Effector memory CD8-positive, alpha-beta T cell (primary cell): Measurements from ENCODE around the gene THBS1.

Experiments
- ATAC-seq: fragments of 150-1000 bp; cut with Tn5 transposase; replicated peaks from 2 replicates; pipeline ENCODE4 v1.10.0; 2021; ENCODE audit warnings: mild to moderate bottlenecking, moderate library complexity
- DNase-seq, 3 experiments: peaks; one replicate each; pipeline ENCODE4 v3.0.0; 2021
- H3K27ac Mint-ChIP-seq, 2 donors: one replicate each; pipeline ENCODE4 v1.8.0; 2022; ENCODE audit warnings: mild to moderate bottlenecking in 2 of 2, mixed read lengths in 2 of 2, moderate library complexity in 2 of 2
- H3K27me3 Mint-ChIP-seq, 2 donors: one replicate each; pipeline ENCODE4 v1.8.0; 2022; ENCODE audit warnings: mixed read lengths in 2 of 2
- H3K36me3 Mint-ChIP-seq: one replicate; pipeline ENCODE4 v1.8.0; 2022; ENCODE audit warnings: mild to moderate bottlenecking, moderate library complexity, mixed read lengths; ENCODE audit not compliant: insufficient read depth
- H3K4me1 Mint-ChIP-seq, 2 donors: one replicate each; pipeline ENCODE4 v1.8.0; 2022; ENCODE audit warnings: low read depth in 2 of 2, mixed read lengths in 2 of 2
- H3K4me3 Mint-ChIP-seq, 2 donors: one replicate each; pipeline ENCODE4 v1.8.0; 2022; ENCODE audit warnings: mild to moderate bottlenecking in 2 of 2, mixed read lengths in 2 of 2, moderate library complexity in 2 of 2
- H3K9me3 Mint-ChIP-seq, 2 donors: one replicate each; pipeline ENCODE4 v1.8.0; 2022; ENCODE audit warnings: mixed read lengths in 2 of 2

The THBS1 gene

DNA sequence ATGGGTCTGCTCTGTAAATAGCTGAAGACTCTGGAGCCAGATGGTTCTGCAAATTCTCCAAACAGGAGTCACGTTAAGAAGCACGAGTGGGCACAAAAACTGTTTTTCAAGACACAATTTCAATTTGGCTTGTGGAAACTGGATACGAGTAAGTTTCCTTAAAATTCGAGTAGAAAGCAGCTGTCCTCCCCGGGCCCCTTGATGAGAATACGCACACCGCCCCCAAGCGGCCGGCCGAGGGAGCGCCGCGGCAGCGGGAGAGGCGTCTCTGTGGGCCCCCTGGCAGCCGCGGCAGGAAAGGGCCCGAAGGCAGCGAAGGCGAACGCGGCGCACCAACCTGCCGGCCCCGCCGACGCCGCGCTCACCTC is 778 bp upstream of the THBS1 start:
- DNase-seq (peak; percentile 91 to 94 (median 93)), ATAC-seq (peak; percentile 91)
- Mint-ChIP-seq H3K9me3 (no peaks in the 10 kb centered on the region), H3K4me3 (peak overlapping the region; percentile 81 to 87), H3K36me3 (peaks cover 4% of the 10 kb centered on the region), H3K27me3 (peaks cover 26 to 35% of the 10 kb centered on the region in 2 donors), H3K4me1 (peaks cover 19 to 26% of the 10 kb centered on the region in 2 donors), H3K27ac (peak overlapping the region; percentile 4 to 64)

DNA sequence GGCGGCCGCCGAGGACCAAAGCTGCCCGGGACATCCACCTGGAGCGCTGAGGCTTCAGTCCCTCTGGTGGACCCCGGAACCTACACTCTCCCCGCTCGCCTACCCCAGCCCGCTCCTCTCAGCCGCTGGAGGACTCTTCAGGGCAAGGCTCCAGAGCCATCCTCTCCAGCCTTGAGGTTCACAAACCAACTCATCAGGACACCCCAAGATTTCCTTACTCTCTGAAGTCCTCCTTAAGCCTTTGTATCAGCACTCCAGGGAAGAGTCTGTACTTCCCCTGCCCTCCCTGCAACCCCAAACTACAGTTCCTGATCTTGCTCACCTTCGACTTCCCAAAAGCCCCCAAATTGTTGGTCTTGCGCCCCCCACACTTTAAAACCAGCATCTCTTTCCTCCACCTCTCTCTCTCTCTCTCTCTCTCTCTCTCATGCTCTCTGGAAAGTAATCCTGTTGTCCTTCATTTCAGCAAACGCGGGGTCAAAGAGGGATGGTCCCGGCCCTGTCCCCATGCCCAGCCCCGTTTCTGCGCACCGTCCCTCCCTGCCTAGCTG is 438 bp downstream of the THBS1 start:
- H3K36me3 Mint-ChIP-seq = peaks cover 4% of the 10 kb centered on the region
- H3K4me3 Mint-ChIP-seq = peak overlapping the region; percentile 81 to 87
- H3K4me1 Mint-ChIP-seq = peaks cover 25 to 33% of the 10 kb centered on the region in 2 donors
- no peak for ATAC-seq
- no peak for DNase-seq
- no peaks in the 10 kb centered on the region for H3K9me3 Mint-ChIP-seq
- H3K27ac Mint-ChIP-seq = peak overlapping the region; percentile 4 to 64
- H3K27me3 Mint-ChIP-seq = peaks cover 14 to 25% of the 10 kb centered on the region in 2 donors

DNA sequence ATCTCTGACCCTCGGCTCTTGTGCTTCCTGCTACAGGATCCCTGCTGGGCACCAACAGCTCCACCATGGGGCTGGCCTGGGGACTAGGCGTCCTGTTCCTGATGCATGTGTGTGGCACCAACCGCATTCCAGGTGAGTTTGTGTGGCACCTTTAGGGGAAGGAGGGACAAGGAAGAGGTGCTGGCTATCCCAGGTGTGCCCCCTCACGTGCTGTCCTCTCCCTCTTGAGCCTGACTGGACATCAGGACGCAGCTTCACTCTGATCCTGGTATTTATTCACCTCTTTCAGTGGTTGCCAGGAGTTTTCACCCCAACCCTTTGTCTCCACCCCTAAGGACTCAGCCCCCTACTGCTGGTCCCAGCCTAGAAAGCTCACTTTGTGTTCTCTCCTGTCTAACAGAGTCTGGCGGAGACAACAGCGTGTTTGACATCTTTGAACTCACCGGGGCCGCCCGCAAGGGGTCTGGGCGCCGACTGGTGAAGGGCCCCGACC is 960 bp downstream of the THBS1 start:
- Mint-ChIP-seq H3K4me3 (peak overlapping the region; percentile 81 to 87), H3K36me3 (peaks cover 4% of the 10 kb centered on the region), H3K4me1 (peaks cover 25 to 33% of the 10 kb centered on the region in 2 donors), H3K27ac (peak overlapping the region; percentile 4 to 64), H3K27me3 (peaks cover 9 to 21% of the 10 kb centered on the region in 2 donors), H3K9me3 (no peaks in the 10 kb centered on the region)
- ATAC-seq = no peak
- no peak for DNase-seq

DNA sequence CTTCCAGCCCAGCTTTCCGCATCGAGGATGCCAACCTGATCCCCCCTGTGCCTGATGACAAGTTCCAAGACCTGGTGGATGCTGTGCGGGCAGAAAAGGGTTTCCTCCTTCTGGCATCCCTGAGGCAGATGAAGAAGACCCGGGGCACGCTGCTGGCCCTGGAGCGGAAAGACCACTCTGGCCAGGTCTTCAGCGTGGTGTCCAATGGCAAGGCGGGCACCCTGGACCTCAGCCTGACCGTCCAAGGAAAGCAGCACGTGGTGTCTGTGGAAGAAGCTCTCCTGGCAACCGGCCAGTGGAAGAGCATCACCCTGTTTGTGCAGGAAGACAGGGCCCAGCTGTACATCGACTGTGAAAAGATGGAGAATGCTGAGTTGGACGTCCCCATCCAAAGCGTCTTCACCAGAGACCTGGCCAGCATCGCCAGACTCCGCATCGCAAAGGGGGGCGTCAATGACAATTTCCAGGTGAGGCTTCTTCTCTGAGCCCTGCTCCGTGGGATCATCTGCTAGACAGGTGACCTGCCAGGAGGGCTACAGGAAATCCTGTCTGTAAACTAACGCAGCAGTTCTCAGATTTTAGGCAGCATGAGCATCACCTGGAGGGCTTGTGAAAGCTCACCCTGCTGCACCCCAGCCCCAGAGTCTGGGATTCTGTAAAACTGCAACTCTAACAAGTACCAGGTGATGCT is 1.6 kb downstream of the THBS1 start:
- ATAC-seq = no peak
- Mint-ChIP-seq H3K4me3 (peak overlapping the region; percentile 81 to 87), H3K27ac (peak overlapping the region in 1 of 2 donors; percentile 4), H3K9me3 (no peaks in the 10 kb centered on the region), H3K36me3 (peaks cover 4% of the 10 kb centered on the region), H3K4me1 (peaks cover 25 to 33% of the 10 kb centered on the region in 2 donors), H3K27me3 (peaks cover 7 to 21% of the 10 kb centered on the region in 2 donors)
- no peak for DNase-seq

DNA sequence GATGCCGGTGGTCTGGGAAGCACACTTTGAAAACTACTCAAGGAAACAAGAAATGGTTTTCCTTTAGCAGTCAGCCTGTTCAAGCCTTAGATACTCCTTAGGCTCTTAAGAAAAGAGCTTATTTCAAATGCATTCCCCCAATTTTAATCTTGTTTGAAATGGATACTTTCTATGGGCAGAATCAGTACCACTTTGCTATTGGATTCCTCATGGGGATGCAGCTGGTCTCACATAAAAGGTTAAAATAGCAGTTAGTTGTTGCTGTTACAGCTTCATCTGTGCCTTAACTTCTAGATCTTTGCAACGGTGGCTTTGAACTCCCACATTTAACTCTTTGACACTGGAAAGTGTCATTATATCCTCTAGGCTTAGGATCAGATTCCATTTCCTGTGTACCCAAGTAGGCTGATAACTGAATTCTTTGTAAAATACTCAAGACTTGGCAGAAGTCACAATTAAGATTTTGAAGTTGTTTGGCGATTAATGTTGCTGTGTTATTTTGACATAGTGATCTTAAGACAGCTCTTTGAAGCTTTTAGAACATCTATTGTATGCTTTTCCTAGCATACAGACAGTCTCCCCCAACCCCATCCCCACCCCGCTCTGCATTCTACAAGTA is 2.2 kb downstream of the THBS1 start:
- no peak for ATAC-seq
- peaks cover 7 to 19% of the 10 kb centered on the region in 2 donors for H3K27me3 Mint-ChIP-seq

DNA sequence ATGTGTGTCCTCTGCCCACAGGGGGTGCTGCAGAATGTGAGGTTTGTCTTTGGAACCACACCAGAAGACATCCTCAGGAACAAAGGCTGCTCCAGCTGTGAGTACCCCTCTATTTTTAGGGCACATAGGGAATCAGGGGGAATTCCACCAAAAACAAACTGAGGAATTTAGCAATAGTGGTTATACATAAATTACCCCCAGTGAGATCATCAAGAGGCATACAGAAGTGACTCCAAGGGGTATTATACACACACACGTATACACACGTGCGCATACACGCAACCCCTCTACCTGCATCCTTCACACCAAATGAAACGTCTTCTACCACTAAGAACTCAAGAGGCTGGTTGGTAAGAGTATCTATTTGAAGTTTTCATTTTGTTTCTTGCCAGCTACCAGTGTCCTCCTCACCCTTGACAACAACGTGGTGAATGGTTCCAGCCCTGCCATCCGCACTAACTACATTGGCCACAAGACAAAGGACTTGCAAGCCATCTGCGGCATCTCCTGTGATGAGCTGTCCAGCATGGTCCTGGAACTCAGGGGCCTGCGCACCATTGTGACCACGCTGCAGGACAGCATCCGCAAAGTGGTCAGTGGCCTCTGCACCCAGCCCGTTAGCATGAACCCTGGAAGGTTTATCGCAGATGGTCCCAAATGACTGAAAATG is 2.9 kb downstream of the THBS1 start:
- no peak overlapping the region for H3K4me3 Mint-ChIP-seq
- DNase-seq (peak in 1 of 3 experiments; percentile 36), ATAC-seq (no peak)

More for the DNA sequence above, 2.2 kb downstream of the THBS1 start:
- DNase-seq = no peak
- H3K27ac Mint-ChIP-seq = no peak overlapping the region
- H3K4me3 Mint-ChIP-seq = no peak overlapping the region
- peaks cover 25 to 33% of the 10 kb centered on the region in 2 donors for H3K4me1 Mint-ChIP-seq
- H3K9me3 Mint-ChIP-seq = no peaks in the 10 kb centered on the region
- H3K36me3 Mint-ChIP-seq = peaks cover 4% of the 10 kb centered on the region

DNA sequence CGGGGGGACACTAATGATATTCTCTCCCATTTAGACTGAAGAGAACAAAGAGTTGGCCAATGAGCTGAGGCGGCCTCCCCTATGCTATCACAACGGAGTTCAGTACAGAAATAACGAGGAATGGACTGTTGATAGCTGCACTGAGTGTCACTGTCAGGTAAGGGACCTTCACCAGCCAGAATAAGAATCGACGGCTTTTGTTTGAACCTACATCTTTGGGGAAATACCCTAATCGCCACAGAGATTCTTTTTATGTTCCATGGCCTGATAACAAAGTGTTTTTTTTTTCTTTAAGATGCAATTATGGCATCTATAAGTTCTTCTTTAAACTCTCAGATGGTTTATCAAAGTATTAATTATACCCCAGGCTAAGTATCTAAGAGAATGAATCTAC is 3.4 kb downstream of the THBS1 start:
- no peak for DNase-seq
- Mint-ChIP-seq H3K4me1 (peaks cover 25 to 33% of the 10 kb centered on the region in 2 donors), H3K27ac (no peak overlapping the region)

More for the DNA sequence above, 2.9 kb downstream of the THBS1 start:
- H3K9me3 Mint-ChIP-seq = no peaks in the 10 kb centered on the region
- peaks cover 25 to 33% of the 10 kb centered on the region in 2 donors for H3K4me1 Mint-ChIP-seq
- no peak overlapping the region for H3K27ac Mint-ChIP-seq
- H3K36me3 Mint-ChIP-seq = peaks cover 4% of the 10 kb centered on the region
- H3K27me3 Mint-ChIP-seq = peaks cover 7 to 14% of the 10 kb centered on the region in 2 donors

DNA sequence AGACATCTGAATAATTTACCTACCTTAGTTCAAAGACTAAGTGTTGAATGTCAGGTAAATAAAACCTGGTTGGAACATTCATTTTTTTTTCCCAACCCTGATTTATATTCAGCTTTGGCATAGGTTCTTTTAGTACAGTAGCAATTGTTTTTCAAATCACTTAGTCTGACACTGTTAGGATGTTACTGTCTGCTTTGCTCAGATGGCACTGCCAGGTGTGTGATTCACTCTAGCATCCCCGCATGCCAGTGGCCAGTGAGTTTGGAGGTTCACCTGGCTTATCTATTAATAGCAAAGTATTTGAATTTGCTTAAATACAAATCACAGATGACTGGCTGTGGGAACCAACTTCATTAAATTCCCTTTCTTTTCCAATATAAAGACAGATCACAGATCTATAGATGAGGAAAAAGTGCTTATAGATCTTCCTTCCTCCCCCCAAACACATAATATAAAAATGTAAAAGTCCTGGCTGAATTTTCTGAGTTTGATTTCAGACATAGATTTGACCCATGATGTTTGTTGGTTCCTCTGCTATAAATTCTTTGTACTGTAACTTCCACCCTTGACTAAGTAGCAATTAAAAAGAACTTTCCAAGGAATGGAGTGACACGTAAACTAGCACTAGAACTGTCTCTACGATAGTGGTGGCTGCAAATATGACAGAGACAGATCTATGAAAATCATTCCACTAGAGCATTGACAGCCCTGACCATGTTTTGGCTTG is 3.9 kb downstream of the THBS1 start:
- H3K4me3 Mint-ChIP-seq = no peak overlapping the region
- H3K9me3 Mint-ChIP-seq = no peaks in the 10 kb centered on the region
- ATAC-seq (no peak), DNase-seq (no peak)
- peaks cover 8% of the 10 kb centered on the region for H3K36me3 Mint-ChIP-seq
- peaks cover 7% of the 10 kb centered on the region in 2 donors for H3K27me3 Mint-ChIP-seq
- peaks cover 22 to 29% of the 10 kb centered on the region in 2 donors for H3K4me1 Mint-ChIP-seq
- peak overlapping the region; percentile 22 to 48 for H3K27ac Mint-ChIP-seq

More for the DNA sequence above, 3.4 kb downstream of the THBS1 start:
- Mint-ChIP-seq H3K36me3 (peaks cover 6% of the 10 kb centered on the region), H3K9me3 (no peaks in the 10 kb centered on the region), H3K27me3 (peaks cover 7 to 8% of the 10 kb centered on the region in 2 donors), H3K4me3 (no peak overlapping the region)
- ATAC-seq = no peak

DNA sequence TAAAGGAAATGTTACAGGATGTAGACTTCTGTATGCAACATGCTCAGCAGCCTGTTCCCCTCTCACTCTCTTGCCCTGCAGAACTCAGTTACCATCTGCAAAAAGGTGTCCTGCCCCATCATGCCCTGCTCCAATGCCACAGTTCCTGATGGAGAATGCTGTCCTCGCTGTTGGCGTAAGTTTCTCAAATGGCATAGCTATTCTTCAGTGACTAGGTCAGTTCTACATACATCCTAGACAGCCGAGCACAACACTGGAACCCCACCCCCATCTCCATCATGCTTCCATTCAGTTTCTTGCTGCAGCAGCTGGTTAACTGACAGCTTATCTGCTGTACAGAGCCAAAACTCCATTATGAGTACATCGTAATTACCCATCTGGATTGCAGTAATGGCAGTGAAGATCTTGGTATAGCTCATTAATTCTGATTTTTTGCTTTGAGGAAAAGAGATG is 4.5 kb downstream of the THBS1 start:
- DNase-seq (no peak), ATAC-seq (no peak)
- peaks cover 19 to 29% of the 10 kb centered on the region in 2 donors for H3K4me1 Mint-ChIP-seq
- H3K4me3 Mint-ChIP-seq = no peak overlapping the region
- H3K9me3 Mint-ChIP-seq = no peaks in the 10 kb centered on the region
- peaks cover 8% of the 10 kb centered on the region for H3K36me3 Mint-ChIP-seq
- peaks cover 7% of the 10 kb centered on the region in 2 donors for H3K27me3 Mint-ChIP-seq
- H3K27ac Mint-ChIP-seq = peak overlapping the region; percentile 22 to 48

DNA sequence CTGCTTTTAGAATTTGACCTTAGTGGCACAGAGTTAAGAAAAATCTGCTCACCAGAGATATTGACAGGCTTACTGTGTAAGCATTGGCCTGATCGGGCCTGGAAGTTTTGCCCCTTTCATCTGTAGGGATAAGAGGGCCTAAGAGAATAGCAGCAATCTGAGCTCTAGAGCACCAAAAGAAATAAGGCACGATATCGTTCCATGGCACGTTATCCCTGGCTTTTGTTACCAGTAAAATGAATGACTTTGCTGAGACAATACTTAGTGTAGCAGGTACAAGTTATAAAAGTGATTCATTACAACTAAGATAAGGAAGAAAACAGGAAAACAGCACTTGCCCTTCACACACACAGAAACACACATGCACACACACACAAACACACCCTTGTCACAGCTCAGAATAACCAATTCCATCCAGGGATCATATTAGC is 5.0 kb downstream of the THBS1 start:
- Mint-ChIP-seq H3K27me3 (peaks cover 7% of the 10 kb centered on the region in 2 donors), H3K9me3 (no peaks in the 10 kb centered on the region), H3K27ac (peak overlapping the region in 1 of 2 donors; percentile 22), H3K4me1 (peaks cover 19 to 28% of the 10 kb centered on the region in 2 donors), H3K36me3 (peaks cover 8% of the 10 kb centered on the region), H3K4me3 (no peak overlapping the region)
- ATAC-seq = no peak
- DNase-seq = no peak

DNA sequence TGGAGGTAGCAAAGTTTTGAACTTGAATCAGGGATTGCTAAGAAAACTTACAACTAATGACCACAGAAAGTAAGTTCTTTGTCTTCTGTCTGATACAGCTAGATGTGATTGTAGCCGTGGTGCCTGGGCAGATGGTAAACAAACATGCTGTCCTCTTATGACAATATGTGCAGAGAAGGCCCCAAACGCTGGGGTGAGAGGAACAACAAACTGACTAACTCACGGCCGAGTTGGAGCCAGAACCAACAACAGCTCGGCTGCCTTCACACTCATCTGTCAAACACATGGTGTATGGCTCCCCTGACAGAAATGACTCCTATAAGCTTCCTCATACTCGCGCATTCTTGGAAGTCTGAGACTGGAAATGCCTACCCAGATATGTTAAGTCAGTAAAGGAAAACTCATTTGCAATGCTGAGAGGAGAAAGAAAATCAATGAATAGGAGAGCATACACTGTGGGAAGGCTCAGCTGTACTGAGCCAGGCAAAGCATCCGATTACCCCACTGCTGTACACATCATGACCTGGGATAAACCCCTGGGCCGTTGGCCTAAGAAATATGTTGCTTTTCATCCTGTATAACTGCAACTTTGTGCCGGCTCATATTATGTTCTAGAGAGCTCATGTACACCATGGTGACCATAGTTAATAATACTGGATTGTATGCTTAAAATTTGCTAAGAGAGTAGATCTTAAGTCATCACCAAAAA is 5.7 kb downstream of the THBS1 start:
- Mint-ChIP-seq H3K27ac (peak overlapping the region in 1 of 2 donors; percentile 22), H3K9me3 (no peaks in the 10 kb centered on the region), H3K4me3 (no peak overlapping the region), H3K4me1 (peaks cover 13 to 22% of the 10 kb centered on the region in 2 donors), H3K36me3 (peaks cover 12% of the 10 kb centered on the region), H3K27me3 (peaks cover 1 to 3% of the 10 kb centered on the region in 2 donors)
- DNase-seq (no peak), ATAC-seq (no peak)

DNA sequence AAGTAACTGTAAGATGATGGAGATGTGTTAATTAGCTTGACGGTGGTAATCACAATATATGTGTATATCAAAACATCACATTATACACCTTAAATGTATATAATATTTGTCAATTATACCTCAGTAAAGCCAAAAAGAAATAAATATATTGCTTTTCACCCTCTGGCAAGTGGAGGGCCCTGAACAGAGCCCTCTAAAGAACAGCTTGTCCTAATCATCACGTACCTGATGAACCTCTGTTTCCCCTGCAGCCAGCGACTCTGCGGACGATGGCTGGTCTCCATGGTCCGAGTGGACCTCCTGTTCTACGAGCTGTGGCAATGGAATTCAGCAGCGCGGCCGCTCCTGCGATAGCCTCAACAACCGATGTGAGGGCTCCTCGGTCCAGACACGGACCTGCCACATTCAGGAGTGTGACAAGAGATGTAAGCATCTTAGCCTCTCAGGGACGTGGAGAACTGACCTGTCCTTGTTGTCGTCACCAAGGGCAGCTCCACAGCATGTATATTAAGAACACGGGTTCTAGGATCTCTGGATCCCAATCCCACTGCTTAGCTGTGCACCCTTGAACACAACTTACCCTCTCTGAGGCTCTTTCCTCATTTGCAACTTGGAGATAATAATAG is 6.3 kb downstream of the THBS1 start:
- Mint-ChIP-seq H3K4me3 (no peak overlapping the region), H3K36me3 (peaks cover 9% of the 10 kb centered on the region), H3K27me3 (no peaks in the 10 kb centered on the region), H3K4me1 (peaks cover 10 to 18% of the 10 kb centered on the region in 2 donors), H3K9me3 (no peaks in the 10 kb centered on the region), H3K27ac (no peak overlapping the region)
- ATAC-seq = no peak
- DNase-seq = no peak
